Colon (tissue), 2 donors: ENCODE measurements around the gene ERG28.

Experiments used
- FAIRE-seq: peaks from 2 replicates; lab custom pipeline; 2012; peaks lifted over from hg19 to GRCh38; lab: Jason Lieb, UNC
- donor health status: control.
- donor health status: control.

ERG28 gene

DNA sequence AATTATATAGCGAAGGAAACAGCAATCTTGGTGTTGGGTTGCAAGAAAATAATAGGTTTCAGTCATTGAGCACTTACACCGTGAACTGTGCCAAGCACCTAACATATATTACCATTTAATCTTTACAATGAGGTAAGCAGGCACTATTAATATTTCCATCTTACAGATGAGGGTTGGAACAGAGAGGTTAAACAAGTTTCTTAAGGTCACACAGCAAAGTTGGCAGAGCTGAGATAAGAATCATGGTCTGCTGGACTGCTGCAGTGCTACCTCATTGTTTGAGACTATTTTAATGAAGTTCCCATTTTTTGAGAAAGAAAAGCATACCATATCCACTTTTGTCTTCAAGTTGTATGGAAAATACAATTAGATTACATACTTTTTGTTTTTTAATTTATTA lies 1.7 kb downstream of the ERG28 start:
- no peak for FAIRE-seq

DNA sequence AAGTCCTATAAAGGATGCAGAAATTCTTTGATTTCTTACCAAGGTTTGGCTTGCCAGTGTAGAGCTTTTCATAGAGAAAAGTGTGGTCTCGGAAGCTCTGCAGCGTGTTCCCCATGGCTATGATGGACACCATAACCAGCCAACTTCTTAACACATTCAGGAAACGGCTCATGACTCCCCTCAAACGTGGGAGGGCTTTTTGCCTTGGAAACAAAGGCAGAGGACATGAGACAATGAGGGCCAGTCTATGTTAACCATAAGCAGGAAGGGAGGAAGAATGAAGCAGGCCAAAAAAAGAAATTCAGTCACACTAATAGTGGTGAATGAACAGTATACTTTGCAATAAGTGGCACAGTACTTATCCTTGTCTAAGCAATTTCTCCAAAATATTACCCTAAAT lies 3.3 kb downstream of the ERG28 start:
- FAIRE-seq: no peak

DNA sequence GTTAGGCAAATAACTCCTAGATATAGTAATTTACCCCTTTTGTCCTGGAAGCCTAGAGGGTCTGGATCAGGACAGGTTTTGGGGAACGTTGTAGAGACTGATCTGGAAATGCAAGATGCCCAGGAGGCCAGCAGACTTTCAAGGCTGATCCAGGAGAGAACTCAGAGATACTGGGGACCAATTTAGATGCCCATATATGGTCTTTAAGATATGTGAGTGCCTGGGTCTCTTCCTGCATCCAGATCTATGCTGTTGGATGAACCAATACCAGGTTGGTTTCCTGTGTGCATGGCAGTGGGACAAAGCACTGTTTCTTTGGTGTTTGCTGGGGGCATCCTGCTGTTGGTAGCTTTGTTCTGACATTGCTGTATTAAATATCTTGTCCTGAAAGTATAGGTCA lies 5.4 kb downstream of the ERG28 start:
- no peak for FAIRE-seq

DNA sequence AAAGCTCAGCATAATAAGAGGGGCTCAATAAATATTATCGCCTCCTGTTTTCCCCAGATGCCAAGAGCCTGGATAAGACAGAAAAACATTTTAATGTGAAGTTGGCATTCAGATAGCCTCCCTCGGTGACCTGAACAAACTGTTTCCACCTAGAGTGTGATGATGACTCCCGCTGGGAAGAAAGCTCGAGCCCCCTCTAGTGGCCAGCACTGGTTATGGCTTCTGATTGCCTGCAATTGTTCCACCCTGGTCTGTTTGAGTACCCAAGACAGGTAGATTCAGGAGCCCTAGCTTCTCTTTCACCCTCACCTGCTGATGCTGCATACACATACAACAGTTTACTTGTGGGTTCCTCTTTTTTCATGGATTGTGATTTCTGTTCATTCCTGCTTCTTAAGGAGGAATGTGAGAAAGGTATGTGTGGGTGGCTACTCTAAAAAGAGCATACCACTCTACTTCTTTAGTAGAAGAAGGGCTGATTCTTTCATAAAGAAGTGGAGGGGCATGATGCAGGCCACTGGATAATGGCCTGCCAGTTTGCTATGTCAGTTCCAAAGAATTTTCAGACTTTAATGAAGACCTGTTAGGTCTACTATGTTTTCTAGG lies 6.4 kb downstream of the ERG28 start:
- no peak for FAIRE-seq

DNA sequence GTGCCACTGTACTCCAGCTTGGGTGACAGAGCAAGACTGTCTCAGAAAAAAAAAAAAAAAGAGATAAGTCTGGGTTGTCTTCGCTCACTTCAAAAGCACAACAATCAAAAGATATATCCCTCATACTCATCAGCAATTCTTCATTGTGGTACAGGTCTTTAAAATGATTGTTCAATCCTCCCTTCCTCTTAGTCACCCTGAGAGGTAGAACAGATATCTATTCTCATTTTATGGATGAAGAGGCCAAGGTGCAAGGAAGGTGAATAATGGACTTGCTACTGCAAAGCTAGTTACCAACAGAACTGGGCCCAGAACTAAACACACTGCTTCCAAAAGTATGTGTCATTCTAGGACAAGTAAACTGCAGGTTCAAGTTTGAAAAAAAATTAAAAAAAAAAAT lies 7.1 kb downstream of the ERG28 start:
- no peak for FAIRE-seq

GRCh38 chr14:75650253-75651058 lies 10.2 kb downstream of the ERG28 start:
- FAIRE-seq: no peak

GRCh38 chr14:75649773-75650172 lies 10.9 kb downstream of the ERG28 start:
- FAIRE-seq: no peak

GRCh38 chr14:75649337-75649736 lies 11.3 kb downstream of the ERG28 start:
- FAIRE-seq: no peak

DNA sequence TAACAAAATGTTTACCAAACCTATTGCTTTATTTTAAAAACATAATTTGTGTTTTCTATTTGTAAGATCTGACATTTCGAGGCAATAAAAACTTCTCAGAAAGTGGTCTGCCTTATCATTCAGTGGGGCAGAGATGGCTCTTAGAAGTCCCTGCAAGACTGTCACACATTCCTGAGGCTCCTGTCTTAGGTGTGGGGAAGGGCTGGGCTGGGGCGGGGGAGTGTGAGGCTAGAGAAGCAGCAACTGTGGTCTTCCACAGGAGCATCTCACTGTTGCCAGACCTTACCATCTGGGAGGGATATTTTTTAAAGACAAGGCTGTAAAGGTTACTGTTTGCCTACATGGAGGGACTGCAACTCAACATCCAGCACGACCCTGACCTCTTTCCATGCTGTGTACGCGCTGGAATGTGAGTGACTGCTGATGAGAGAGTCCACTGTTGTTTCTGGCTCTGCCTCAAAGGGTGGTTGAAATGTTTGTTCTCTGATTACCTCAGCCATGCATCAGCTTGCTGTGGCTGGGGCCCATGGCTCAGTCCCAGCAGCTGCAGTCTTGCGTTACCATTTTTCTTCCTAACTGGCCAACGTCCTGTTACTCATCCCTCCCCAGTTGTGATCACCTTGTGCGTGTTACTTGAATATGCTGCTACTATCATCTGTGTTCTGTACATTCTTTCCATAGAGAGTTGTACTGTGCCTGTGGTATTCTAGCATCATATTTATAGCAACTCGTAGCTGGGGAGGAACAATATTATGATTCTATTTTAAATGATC lies 12.4 kb downstream of the ERG28 start:
- no peak for FAIRE-seq

GRCh38 chr14:75647640-75648039 lies 13.0 kb downstream of the ERG28 start:
- FAIRE-seq: no peak

DNA sequence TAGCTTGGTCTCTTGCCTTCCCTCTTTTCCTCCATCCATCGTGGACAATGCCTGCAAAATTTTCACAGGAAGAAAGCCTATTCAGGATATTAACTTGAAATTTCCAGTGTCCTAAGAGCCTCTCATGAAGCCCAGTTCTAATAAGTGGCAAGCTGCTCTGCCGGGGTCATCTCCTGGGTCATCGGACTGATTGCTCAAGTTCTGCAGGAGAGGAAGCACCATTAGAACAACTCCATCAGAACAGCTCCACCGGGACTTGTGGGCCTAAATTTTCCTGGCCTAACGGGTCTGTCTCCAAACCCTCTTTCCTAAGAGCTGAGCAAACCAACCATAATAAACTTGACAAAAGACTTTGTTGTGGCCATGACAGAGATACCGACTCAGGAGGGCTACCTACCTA lies 13.9 kb downstream of the ERG28 start:
- FAIRE-seq: no peak

DNA sequence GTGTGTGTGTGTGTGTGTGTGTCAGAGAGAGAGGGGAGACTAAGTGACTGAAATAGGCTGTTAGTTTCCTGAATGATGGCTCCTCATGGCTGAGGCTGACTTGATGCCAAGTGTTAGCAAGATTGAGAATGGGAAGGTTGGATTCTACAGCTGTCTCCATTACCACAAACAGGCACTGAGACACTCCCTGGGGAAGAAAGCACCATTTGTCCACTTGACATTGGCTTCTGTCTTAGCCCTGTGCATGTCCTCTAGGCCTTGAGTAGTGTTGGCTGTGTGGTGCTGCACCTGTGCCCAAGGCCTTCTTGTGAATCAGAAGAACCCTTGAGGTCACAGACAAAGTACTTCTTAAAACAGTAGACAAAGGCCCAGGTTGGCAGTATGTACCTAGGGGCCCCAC lies 15.6 kb downstream of the ERG28 start:
- no peak for FAIRE-seq

DNA sequence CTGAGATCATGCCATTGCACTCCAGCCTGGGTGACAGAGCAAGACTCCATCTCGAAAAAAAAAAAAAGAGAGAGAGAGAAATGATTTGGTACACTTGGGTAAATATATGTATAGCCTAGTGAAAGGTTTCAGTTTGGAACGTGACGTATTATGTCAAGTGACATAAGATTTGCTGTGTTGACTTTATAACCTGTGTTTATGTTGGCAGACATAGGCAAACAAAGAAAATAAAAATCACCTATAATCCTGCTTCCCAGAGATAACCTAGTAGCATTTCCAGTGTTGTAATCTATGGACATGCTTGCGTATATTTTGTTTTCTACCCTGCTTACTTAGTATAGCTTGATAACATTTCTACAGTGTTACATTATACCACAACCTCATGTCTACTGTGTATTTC lies 16.7 kb downstream of the ERG28 start:
- no peak for FAIRE-seq

DNA sequence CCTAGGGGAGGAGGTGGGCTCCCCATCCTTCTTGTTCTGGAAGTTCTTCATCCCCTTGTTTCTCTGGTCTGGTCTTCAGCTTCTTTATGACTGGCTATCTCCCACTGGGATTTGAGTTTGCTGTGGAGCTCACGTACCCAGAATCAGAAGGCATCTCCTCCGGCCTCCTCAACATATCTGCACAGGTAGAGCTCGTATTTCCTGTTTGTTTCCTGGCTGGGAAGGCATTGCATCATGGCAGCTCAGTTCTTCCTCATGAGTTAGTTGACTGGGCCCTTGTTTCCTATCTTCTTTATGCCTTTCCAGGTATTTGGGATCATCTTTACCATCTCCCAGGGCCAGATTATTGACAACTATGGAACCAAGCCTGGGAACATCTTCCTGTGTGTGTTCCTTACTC lies 19.8 kb downstream of the ERG28 start:
- FAIRE-seq: no peak

DNA sequence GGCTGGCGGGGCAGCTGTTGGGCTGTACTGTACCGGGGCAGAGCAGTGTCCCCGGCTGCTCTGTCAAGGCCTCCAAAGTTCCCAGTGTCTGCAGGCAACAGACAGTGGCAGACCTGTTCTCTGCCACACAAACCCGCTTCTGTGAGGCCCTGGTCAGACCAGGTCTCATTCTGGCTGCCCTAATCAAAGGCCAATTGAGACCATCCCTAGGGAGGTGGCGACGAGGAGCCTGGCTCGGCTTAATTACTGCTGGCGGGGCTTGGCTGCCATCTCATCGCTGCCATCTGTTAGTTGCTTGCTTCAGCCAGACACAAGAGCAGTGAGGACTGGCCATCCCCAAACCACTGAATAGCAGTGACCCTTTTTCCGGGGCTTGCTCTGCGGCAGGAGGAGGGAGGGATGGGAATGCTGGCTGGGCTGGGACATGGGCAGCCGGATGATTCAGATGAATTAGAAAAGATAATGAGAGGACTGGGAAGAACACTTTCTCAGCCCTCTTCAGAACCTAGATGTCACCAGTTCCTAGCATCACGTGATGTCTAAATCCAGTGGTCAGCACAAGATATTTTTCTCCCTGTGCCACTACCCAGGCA lies 24.5 kb downstream of the ERG28 start:
- FAIRE-seq: no peak

DNA sequence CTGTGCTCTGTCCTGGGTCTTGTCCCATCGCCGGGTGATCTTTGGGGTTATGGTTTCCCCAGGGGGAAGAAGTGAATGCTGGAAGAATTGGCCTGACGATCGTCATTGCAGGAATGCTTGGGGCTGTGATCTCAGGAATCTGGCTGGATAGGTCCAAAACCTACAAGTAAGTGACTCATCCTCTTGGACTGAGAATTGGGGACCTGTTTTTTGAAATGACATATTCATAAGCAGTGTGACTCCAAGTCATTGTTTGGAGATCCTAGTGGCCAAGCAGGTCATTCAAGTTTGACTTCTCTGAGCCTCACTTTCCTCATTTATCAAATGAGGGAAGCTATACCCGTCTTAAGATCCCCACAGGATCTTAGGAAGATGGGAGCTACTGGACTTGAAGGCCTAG lies 25.8 kb downstream of the ERG28 start:
- no peak for FAIRE-seq

- FAIRE-seq: no peak
Measured at GRCh38 chr14:75631453-75631831, 29.2 kb downstream of the ERG28 start.

GRCh38 chr14:75630695-75631452 lies 29.8 kb downstream of the ERG28 start:
- no peak for FAIRE-seq

DNA sequence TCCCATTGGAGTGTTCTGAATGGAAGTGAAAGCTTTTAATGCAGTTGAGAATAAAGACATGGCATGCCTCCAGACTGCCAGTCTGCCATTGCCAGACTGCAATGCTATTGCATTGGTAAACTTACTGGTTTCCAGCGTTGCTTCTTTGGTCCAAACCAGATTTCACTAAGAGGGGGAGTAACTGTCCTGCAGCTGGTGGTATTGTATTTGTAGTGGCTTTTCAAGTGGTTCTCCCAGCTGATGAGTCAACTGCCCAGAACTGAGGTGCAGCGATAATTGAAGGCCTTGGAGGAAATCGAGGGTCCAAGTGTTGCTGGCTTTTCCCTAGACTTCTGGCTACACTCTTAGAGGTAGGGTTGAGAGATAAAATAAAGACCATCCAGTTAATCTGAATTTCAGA lies 31.9 kb downstream of the ERG28 start:
- FAIRE-seq: no peak

DNA sequence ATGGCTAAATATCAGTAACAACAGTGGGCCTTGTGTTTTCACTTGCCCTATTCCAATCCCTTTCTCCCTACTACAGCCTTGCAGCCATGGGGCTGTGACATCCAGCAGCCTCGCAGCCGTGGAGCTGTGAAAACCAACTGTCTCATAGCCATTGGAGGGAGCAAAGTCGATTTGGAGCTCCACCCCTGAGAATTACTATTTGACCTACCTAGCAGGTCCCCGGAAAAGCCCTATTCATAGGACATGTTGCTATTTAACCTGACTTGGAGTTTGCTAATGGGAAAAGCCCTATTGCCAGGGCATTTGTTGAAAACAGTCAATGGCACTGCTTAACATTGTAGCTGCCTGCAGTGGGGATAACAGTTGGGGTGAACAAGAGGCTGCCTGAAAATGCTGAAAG lies 33.3 kb downstream of the ERG28 start:
- no peak for FAIRE-seq

GRCh38 chr14:75626863-75627262 lies 33.8 kb downstream of the ERG28 start:
- no peak for FAIRE-seq

GRCh38 chr14:75626396-75626795 lies 34.3 kb downstream of the ERG28 start:
- FAIRE-seq: no peak
